Left kidney (tissue), 2 donors: ENCODE measurements around the gene CGA. TPM values are rescaled to one million over a fixed set of nuclear protein-coding genes. Genes with fewer than 3 reads are reported as not detected.
A peak's percentile ranks its signal among the peaks of the same experiment; 100 is the strongest.

Experiments used
- DNase-seq: peaks from one replicate; pipeline ENCODE4 v3.0.0-alpha.2; 2013
- polyA plus RNA-seq: library from polyadenylated mRNA; unstranded; fragments of 120-200 nt; gene quantifications from one replicate; pipeline ENCODE4 v1.2.1, GENCODE V29; 2013; ENCODE audit not compliant: insufficient read length

Gene CGA
- polyA plus RNA-seq, 1 donor: 0.38 TPM

- DNase-seq: no peak
These were observed 6.8 kb downstream of the CGA start for GRCh38 chr6:87088076-87088475.

GRCh38 chr6:87082160-87082721 lies 12.7 kb downstream of the CGA start:
- DNase-seq: no peak

- DNase-seq: peak; percentile 76
These were observed 15.8 kb downstream of the CGA start for GRCh38 chr6:87078983-87079616.

DNA sequence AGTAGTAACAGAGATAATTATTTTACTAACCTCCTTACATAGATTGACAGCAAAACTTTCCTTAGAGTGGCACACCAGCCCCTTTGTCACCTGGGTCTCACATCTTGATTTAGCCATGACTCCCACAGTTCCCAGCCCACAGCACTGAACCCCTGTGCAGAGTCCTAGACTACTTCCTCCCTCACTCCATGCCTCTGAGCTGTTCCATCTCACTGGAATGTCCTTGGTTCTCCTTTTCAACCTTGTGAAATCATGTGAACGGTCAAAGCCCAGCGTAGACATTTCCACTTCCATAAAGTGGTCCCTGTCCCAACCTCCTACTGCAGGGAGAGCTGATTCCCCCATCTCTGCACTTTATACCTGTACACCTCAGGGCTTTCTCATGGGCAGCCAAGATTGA lies 19.7 kb downstream of the CGA start:
- no peak for DNase-seq

DNA sequence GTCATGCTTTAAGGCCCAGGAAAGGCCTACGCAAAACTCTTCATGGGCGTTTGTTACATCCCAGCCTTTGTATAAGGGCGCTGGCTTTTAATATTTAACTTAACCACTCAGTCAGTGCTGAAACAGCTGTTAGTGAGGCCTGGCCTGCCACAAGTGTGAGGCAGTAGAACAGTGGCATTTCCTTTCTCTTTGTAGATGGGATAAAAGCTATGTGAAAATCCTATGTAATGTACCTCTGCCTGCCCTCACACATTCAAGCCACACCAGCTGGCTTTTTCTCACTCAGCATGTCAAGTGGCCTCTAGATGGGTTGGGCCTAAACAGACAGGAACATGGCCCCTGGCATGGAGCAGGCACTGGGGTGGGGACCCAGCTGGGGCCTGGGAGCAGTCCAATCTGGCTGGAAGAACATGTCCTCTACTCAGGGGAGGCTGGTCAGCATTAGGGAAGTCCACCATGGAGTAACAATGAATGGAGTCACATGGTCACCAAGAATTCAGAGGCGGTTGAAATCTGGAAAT lies 20.7 kb downstream of the CGA start:
- peak; percentile 11 for DNase-seq

DNA sequence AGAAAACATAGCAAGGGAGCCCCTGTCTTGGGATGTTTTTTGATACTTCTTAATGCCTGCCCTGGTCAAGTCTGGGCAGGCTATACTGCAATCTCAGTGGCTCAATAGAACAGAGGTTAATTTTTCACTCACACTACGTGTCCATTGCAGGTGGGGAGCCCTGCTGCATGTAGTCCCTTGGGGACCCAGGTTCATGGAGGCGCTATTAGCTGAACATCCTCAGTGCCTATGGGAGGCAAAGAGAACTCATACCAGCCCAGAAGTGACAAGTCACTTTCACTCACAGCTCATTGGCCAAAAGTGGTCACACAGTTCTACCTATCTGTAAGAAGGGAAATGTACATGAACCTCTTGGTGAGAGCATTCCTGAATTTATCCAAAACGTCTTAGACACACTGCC lies 23.2 kb downstream of the CGA start:
- DNase-seq: no peak

DNA sequence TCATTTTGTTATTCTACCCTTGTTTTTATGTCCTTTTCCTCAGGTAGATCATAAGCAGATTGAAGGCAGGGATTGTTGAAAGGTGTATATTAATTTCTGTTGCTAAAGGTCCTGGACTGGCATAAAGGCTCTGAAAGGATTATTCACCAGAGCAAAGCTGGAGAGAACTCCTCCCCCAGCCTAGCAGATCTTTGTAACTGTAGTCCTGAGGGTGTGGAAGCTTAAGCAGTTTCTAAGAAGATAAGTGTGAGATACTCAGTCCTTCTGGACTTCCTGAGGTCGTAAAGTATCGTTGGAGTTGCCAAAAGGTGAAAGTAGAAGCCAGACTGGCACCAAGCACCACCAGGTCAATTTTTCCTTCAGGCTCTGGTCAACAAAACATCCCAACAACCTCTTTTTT lies 24.2 kb downstream of the CGA start:
- no peak for DNase-seq

- DNase-seq: no peak
These were observed 26.1 kb downstream of the CGA start for GRCh38 chr6:87068795-87069194.

DNA sequence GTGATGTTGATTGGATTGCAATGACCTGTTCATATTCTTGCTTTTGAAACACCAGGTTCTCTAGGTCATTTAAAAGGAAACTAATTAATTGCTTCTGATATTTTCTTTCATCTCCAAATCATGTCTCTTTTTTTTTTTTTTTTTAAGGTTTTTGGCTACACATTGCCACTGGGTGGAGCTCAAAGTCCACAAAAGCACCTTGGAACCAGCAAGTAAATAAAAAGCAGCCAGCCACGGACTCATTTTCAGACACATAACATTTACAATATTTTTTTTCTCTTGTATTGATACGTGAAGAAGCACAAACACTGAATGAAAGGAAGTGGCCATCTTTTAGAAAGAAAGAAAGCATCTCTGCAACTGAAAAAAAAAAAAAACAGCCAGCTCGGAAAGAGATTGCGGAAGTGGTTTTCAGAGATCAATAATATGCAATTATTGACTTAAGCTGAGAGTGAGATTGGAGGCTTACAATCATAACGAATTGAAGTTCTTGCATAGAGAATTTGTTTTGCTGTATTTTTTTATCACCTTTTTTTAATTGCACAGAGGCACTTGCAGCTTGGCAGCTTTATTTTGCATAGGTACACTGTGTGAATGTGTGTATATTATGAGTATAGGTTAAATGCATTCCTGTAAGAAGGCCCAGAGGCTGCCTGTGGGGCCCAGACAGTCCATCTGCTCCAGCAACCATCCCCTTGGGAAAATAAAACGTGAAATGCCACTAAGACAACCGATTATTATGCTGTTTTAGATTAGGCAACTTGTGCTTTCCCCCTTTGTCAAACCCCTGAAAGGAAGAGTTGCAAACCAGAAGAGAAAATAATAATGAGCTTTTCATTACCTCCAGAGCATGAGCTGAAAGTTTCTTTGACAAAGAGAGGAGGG lies 28.2 kb downstream of the CGA start:
- peak; percentile 58 for DNase-seq

GRCh38 chr6:87065117-87065516 lies 29.8 kb downstream of the CGA start:
- DNase-seq: no peak

GRCh38 chr6:87059943-87060342 lies 35.0 kb downstream of the CGA start:
- DNase-seq: no peak

DNA sequence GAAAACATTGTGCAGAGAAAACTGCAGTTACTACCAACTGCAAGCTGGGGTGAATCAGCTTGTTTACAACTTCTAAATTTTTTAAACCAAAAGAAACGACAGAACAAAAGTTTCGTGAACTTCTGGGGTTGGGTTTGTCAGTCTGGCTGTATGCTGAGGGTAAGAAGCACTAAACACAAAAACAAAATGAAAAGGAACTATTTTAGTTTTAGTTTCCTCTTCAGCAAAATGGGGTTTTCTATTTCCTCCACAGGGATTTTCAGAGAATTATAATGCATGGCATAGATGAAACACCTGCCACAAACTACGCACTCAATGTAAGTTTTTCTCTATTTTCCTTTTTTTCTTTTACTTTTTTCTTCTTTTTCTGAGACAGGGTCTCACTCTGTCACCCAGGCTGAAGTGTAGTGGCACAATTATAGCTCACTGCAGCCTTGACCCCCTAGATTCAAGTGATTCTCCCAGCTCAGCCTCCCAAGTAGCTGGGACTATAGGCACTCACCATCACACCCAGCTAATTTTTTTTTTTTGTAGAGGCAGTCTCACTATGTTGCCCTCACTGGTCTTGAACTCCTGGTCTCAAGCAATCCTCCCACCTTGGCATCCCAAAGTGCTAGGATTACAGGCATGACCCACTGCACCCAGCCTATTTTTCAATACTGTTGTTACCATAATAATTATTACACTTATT lies 40.6 kb downstream of the CGA start:
- DNase-seq: no peak

GRCh38 chr6:87053312-87053711 lies 41.6 kb downstream of the CGA start:
- no peak for DNase-seq

- DNase-seq: no peak
These were observed 45.1 kb downstream of the CGA start for GRCh38 chr6:87049779-87050178.

- no peak for DNase-seq
These were observed 49.3 kb downstream of the CGA start for GRCh38 chr6:87045521-87046075.

- DNase-seq: no peak
These were observed 54.2 kb downstream of the CGA start for GRCh38 chr6:87040729-87041128.

Other genes with a start within 250 kb of the CGA start
- gene HTR1E, start 157.6 kb downstream of the CGA start, polyA plus RNA-seq: 0.55 TPM
- gene ZNF292, start 60.5 kb upstream of the CGA start, polyA plus RNA-seq: 53.6 TPM
- gene SMIM8, start 227.5 kb upstream of the CGA start, polyA plus RNA-seq: 25.2 TPM
- 0.32 TPM for gene GJB7, start 234.2 kb upstream of the CGA start, polyA plus RNA-seq
- 7.8 TPM for gene C6orf163, start 249.7 kb upstream of the CGA start, polyA plus RNA-seq